ENCODE results near the gene PIAS4. TPM values are rescaled to one million over a fixed set of nuclear protein-coding genes. Genes with fewer than 3 reads are reported as not detected.
A peak's percentile ranks its signal among the peaks of the same experiment; 100 is the strongest.

PIAS4 gene
- total RNA-seq, 1 donor from 2014 or later: 32.2 TPM

DNA sequence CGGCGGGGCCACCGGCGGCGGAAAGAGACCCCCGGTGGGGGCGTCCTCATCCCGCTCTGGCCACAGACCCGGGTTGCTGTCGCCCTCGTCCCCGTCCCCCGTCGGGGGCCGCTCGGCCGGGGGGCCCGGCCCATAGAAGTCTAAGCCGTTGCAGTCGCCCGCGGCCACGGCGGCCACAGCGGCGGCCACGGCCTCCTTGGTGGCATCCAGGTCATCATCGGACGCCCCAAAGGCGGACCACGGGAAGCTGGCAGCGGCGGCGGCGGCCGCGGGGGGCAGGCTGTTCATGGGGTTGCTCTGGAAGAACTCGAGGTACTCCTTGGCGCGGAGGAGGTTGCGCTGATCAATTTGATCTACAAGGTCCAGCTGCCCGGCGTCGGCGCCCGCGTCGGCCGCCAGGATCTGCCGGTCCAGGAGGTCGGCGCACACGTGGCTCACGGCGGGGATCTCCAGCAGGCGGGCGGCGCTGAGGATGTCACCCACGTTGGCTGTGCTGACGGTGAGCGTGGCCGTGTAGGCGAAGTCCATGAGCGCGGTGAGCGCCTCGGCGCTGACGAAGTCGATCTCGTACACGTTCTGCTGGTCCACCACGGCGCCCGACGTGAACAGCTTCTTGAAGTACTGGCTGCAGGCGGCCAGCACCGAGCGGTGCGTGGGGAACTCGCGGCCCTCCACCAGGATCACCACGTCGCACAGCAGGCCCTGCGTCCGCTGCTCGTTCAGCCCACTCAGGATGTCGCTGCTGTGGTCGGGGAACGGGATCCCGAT, 47.1 kb downstream of the PIAS4 start:
- Mint-ChIP-seq H3K36me3 (ENCODE audit: low read depth) (peaks cover 44% of the 10 kb centered on the region), H3K27ac (no peak overlapping the region), H3K4me1 (peaks cover 23% of the 10 kb centered on the region), H3K4me3 (no peak overlapping the region), H3K27me3 (no peaks in the 10 kb centered on the region), H3K9me3 (no peaks in the 10 kb centered on the region)
- no peak for DNase-seq
- intact Hi-C loops (cut with micrococcal nuclease): no loop called here

DNA sequence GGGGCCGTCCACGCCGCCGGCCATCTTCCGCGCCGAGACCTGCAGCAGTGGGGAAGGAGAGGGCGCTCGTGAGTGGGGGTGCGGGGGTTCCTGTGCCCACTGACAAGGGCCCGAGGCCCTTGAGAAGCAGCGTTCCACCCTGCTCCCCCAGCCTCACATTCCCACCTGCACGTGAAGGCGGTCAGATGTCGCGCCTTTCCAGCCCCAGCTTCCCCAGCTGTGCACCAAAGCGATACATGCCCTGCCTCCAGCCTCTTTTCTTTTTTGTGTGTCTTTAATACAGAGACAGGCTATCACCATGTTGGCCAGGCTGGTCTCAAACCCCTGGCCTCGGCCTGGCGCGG, 47.6 kb downstream of the PIAS4 start:
- DNase-seq: no peak
- H3K4me3 Mint-ChIP-seq: no peak overlapping the region
- no peaks in the 10 kb centered on the region for H3K27me3 Mint-ChIP-seq
- intact Hi-C loops (cut with micrococcal nuclease): no loop called here
- H3K36me3 Mint-ChIP-seq (ENCODE audit: low read depth): peaks cover 44% of the 10 kb centered on the region
- no peaks in the 10 kb centered on the region for H3K9me3 Mint-ChIP-seq
- H3K27ac Mint-ChIP-seq: no peak overlapping the region
- H3K4me1 Mint-ChIP-seq: peaks cover 23% of the 10 kb centered on the region

DNA sequence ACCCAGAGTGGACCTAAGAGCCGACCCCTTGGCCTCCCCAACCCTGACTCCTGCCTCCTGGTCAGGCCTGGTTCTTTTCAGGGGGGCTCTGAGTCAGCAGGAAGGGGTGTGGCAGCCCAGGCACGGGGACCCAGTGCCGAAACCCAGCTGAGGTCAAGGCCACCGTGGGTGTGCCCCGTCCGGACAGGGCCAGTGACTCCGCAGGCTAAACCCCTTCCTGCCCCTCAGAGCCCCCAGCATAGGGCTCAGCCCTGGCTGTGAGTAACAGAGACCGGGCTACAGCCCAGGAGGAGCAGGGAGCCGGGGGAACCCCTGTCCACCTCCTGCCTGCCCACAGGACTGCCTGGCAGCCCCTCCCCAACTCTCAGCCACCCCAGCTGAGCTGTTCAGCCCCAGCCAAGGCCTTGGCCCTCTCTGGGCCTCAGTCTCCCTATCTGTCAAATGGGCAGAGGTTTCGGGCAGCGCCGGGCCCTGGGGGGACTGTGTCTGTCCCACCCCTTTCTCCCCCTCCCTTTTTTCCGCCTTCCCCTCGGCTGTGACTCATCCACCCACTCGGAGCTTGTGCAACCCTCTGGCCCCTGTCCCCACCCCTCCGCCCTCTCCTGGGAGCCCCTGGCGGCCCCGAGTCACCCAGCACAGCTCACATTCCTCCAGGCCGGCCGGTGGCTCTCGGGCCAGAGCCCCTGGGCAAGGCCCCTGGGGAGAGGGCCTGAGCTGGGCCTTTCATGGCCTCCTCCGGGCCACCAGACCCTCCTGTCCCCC, 50.6 kb downstream of the PIAS4 start:
- intact Hi-C loops (cut with micrococcal nuclease): no loop called here

DNA sequence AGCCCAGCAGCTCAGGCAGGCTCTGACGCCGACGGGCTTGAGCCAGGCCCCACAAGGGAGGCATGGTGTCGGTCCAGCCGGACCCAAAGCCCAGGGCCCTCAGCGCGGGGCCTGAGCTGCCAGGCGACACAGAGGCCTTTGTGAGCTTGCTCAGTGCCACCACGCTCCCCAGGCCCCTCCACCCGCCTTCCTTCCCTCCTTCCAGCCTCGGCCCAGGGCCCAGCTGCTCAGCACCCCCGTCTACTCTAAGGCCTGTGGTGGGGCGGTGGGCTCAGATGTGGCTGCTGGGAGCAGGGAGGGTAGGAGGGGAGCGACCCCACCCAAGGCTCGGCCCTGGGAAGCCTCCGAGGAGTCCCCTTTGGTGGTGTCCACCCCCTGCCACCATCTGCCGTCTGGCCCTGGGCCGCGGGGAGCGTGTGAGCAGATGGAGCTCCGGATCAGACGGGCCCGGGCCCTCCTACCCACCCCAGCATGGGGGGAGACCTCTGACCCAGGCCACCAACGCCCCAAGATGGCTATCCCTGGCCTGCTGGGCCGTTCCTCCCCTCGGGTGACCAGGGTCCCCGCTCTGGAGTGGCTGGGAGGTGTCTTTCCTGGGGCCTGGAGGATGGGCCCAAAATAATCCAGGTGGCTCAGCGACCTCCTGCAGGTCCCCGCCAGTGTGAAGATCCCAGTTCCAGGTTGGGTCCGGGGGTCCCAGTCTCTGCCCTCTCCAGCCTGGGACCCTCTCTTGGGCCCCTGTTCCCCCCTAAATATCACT, 51.3 kb downstream of the PIAS4 start:
- no peaks in the 10 kb centered on the region for H3K9me3 Mint-ChIP-seq
- peaks cover 12% of the 10 kb centered on the region for H3K4me1 Mint-ChIP-seq
- intact Hi-C loops (cut with micrococcal nuclease): no loop called here
- DNase-seq: no peak
- no peak overlapping the region for H3K27ac Mint-ChIP-seq
- no peak overlapping the region for H3K4me3 Mint-ChIP-seq
- H3K27me3 Mint-ChIP-seq: no peaks in the 10 kb centered on the region
- peaks cover 21% of the 10 kb centered on the region for H3K36me3 Mint-ChIP-seq (ENCODE audit: low read depth)

More for the DNA sequence above, 50.6 kb downstream of the PIAS4 start:
- no peak for DNase-seq
- Mint-ChIP-seq H3K27ac (peak overlapping the region; percentile 71), H3K4me1 (peaks cover 16% of the 10 kb centered on the region), H3K27me3 (no peaks in the 10 kb centered on the region), H3K36me3 (ENCODE audit: low read depth) (peaks cover 25% of the 10 kb centered on the region), H3K4me3 (no peak overlapping the region), H3K9me3 (no peaks in the 10 kb centered on the region)

DNA sequence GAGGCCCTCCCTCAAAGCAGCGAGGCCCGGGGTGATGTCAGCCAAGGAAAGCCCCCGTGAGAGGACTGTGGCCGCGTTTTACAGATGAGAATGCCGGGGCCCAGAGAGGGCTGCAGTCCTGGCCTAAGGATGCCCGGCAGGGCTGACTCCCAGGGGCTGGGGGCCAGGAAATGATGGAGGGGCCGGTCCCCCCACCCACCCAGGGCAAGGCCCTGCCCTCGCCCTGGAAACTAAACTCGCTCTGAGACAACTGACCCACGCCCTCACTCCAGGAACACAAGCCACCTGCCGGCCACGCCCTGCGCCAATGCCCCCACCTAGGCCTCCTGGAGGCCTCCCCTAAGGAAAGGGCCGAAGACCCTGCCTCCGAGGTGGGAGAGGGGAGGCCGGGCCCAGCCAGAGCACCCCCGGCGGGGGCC, 51.9 kb downstream of the PIAS4 start:
- no peak overlapping the region for H3K4me3 Mint-ChIP-seq
- peaks cover 14% of the 10 kb centered on the region for H3K4me1 Mint-ChIP-seq
- no peak overlapping the region for H3K27ac Mint-ChIP-seq
- peaks cover 22% of the 10 kb centered on the region for H3K36me3 Mint-ChIP-seq (ENCODE audit: low read depth)
- intact Hi-C loops (cut with micrococcal nuclease): no loop called here
- no peaks in the 10 kb centered on the region for H3K27me3 Mint-ChIP-seq
- no peak for DNase-seq
- H3K9me3 Mint-ChIP-seq: no peaks in the 10 kb centered on the region

DNA sequence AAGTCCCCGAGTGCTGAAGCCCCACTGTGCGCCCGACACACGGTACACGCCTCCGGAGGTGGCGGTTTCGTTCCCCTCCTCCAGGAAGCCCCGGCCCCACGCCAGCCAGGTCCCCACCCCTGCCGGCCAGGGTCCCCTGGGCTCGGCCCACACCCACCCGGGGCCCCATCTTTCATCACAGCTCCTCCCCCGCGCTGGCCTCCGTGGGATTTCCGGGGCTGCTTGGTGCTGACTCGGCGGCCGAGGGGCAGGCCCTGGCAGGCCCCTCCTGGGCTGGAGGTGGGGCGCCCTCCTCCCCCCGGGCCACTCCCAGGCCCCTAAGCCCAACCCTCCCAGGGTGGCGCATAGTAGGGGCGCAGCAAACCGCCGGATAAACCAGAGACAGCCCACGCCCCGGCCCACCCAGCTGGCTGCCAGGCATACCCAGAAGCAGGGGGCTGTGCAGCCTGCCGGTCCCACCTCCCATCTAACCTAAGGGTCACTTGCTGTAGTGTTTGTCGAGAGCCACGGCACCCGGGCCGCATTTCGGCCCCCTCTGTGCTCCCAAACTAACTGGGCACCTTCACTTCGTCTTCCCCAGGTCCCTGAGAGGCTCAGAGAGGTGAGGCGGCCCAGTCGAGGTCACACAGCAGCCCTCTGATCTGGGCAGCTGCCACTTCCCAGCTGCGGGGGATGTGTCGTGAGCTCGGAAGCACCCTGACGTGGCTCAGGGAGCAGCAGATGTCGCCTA, 52.5 kb downstream of the PIAS4 start:
- intact Hi-C loops (cut with micrococcal nuclease): no loop called here
- H3K27ac Mint-ChIP-seq: no peak overlapping the region

DNA sequence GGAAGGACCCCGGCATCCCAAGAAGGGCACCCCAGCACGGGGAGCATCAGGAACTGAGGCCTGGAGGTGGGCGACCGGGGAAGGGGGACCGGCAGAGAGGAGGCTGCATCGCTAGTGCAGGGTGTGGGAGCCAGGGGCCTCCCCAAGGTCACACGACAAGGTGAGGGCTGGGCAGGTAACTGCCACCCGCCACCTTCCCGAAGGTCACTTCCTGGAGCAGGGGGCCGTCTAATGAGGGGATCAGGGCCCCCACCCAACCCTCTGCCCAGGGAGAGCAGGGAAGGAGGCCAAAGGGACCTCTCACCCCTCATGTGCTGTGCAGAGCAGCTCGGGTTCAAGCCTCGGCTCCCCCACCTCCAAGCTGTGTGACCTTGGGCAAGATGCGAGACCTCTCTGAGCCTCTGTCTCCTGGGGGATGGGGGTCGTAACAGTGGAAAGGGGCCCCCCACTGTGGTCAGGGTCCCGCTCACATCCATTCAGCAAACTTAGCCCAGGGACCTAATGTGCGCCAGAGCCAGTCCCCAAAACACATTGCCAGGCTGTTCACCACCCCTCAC, 53.2 kb downstream of the PIAS4 start:
- Mint-ChIP-seq H3K4me1 (peaks cover 14% of the 10 kb centered on the region), H3K27ac (no peak overlapping the region), H3K36me3 (ENCODE audit: low read depth) (peaks cover 19% of the 10 kb centered on the region), H3K27me3 (no peaks in the 10 kb centered on the region), H3K4me3 (peak overlapping the region; percentile 21), H3K9me3 (no peaks in the 10 kb centered on the region)
- DNase-seq: no peak
- intact Hi-C loops (cut with micrococcal nuclease): no loop called here

More for the DNA sequence above, 52.5 kb downstream of the PIAS4 start:
- peak overlapping the region; percentile 21 for H3K4me3 Mint-ChIP-seq
- no peaks in the 10 kb centered on the region for H3K27me3 Mint-ChIP-seq
- DNase-seq: no peak
- H3K4me1 Mint-ChIP-seq: peaks cover 14% of the 10 kb centered on the region
- no peaks in the 10 kb centered on the region for H3K9me3 Mint-ChIP-seq
- peaks cover 22% of the 10 kb centered on the region for H3K36me3 Mint-ChIP-seq (ENCODE audit: low read depth)

DNA sequence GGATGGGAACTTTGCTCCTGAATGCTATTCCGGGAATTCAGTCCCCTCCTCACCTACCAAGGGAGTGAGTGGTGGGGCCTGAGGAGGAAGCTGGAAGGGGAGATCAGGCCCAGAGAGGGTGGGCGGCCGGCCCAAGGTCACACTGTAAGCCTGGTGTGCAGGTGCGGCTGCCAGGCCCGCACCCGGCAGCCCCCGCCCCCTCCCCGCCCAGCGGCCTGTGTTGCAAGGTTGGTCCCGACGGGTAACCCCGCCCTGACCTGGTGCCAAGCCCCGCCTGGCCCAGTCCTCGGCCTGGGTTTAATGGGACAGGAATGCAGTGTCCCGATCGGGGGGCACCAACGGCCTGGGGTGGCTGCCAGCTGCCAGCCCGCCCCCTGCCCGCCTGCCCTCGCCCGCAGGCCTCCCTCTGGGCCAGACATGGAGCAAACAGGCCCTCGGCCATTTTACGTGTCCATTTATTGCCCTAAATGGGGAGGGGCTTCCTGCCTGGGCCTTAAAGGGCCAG, 53.7 kb downstream of the PIAS4 start:
- Mint-ChIP-seq H3K4me3 (no peak overlapping the region), H3K27ac (no peak overlapping the region), H3K27me3 (no peaks in the 10 kb centered on the region), H3K9me3 (no peaks in the 10 kb centered on the region), H3K4me1 (peaks cover 14% of the 10 kb centered on the region), H3K36me3 (ENCODE audit: low read depth) (peaks cover 15% of the 10 kb centered on the region)
- DNase-seq: no peak
- intact Hi-C loops (cut with micrococcal nuclease): no loop called here

DNA sequence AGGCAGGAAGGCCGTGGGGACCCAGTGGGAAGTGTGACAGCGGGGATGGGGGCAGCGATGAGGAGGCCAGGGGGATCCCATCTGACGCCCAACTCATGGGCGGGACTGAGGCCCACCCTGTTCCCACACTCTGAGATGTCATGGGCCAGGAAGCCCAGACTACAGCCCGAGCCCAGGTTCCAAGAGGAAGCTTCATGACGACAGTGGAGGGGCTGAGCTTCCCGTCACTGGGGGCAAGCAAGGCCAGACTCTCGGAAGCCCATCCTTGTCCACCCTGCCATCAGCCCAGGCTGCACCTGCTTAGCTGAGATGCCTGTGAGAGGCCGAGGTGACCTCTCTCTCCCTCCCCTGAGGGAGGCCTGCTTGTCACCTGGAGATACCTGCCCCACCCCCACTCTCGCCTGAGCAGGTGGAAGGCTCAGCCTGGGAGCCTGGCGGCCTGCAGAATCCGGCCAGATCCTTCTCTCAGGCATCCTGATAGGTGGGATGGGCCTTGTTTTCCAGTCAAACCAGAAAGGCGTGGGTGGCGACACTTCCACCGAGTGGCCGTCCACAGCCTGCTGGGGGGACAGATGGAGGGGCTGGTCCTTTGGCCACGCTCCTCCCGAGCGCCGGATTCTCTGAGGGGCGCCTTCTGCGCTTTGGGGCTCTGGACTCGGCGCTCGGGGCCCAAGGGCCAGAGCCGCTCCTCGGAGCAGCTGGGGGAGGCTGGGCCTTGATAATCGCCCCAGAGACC, 54.3 kb downstream of the PIAS4 start:
- Mint-ChIP-seq H3K27ac (no peak overlapping the region), H3K4me3 (no peak overlapping the region), H3K27me3 (no peaks in the 10 kb centered on the region), H3K36me3 (ENCODE audit: low read depth) (peaks cover 11% of the 10 kb centered on the region), H3K9me3 (no peaks in the 10 kb centered on the region), H3K4me1 (peaks cover 14% of the 10 kb centered on the region)
- DNase-seq: no peak
- intact Hi-C loops (cut with micrococcal nuclease): no loop called here

DNA sequence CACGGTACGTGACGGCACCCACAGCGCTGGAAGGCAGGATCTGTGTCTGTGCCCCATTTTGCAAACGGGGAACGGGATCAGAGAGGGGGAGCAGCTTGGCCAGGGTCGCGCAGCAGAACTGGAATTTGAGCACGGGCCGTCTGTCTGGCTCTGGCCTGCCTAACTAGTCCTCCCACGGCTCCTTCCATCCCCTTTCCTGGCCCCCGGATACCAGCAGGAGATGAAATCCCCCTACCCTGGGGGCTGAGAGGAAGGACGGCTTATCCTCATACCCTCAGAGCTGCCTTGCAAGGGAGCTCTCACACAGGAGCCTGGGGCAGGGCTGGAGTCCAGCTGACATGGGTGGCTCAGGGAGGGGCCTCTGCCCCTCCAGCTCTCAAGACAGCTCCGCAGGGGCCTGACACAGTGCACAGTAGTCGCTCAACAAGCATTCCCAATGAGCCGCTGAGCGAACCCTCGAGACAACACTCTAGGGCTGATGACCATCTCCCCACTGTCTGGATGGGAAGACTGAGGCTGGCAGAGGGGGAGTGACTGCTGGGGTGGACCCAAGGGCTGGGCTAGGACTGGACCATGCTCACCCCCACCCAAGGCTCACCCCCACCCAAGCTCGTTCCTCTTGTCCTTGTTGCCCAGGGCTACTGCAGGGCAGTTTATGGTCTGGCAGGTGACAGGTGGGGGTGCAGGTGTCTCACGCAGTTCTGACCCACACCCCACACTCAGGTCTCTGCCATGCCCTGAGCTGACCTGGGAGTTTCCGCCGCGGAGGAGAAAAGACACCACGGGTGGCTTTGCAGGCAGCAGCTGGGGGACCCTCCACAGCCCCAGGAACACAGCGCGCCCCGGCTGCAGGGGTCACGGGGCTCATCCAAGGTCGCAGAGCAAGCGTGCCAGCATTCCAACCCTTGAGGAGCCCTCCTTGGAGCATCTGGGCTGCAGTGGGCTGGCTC, 55.2 kb downstream of the PIAS4 start:
- intact Hi-C loops (cut with micrococcal nuclease): no loop called here
- Mint-ChIP-seq H3K36me3 (ENCODE audit: low read depth) (peaks cover 6% of the 10 kb centered on the region), H3K27ac (no peak overlapping the region), H3K4me3 (peak overlapping the region; percentile 43), H3K27me3 (no peaks in the 10 kb centered on the region), H3K4me1 (peaks cover 12% of the 10 kb centered on the region), H3K9me3 (no peaks in the 10 kb centered on the region)
- DNase-seq: no peak

DNA sequence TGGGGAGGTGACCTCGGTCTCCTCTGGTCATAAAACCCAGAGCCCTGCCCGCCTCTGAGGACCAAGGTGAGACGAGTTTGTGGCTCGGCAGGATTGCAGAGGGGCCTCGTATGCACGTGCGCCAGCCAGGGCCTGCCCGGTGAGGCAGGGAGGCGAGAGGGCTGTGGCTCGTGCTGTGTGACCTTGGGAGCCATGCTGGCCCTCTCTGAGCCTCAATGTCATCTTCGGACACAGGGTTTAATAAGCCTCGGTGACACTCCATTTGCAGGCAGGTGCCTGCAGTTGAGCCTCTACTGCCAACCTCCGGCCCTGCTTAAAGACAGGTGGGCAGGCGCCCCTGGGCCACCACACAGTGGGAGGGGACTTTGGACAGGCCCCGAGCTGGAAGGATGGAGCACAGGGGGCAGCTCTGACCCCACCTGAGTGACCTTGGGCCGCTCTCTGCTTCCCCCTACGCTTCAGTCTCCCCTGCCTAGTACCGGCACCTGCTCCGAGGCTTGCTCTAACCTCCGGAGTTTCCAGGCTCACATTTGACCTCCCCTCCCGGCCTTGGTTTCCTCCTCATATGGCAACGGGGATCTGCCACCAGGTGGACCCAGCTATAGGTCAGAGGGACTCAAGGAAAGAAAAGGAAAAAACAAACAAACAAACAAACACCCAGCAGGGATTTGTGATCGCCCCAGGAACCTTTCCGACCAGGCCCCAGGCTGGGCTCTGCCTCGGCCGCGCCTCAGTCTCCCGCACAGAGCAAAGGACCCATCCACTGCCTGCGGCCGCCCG, 56.0 kb downstream of the PIAS4 start:
- H3K9me3 Mint-ChIP-seq: no peaks in the 10 kb centered on the region
- DNase-seq: no peak
- H3K27ac Mint-ChIP-seq: peak overlapping the region; percentile 83
- peaks cover 6% of the 10 kb centered on the region for H3K36me3 Mint-ChIP-seq (ENCODE audit: low read depth)
- H3K27me3 Mint-ChIP-seq: no peaks in the 10 kb centered on the region
- peaks cover 18% of the 10 kb centered on the region for H3K4me1 Mint-ChIP-seq
- peak overlapping the region; percentile 85 for H3K4me3 Mint-ChIP-seq
- intact Hi-C loops (cut with micrococcal nuclease): no loop called here

Measured in activated CD4-positive, alpha-beta T cell treated with anti-CD3 and anti-CD28 coated beads, Interleukin-2, amount 10 ng/mL, durations not matched to agents 24 days and 14 days (primary cell).